CD8-positive, alpha-beta memory T cell (primary cell): Measurements from ENCODE around the gene APBA2. TPM values are rescaled to one million over a fixed set of nuclear protein-coding genes. Genes with fewer than 3 reads are reported as not detected.

Experiments used
- CTCF ChIA-PET: fragments of 350-600 bp; sonication (Branson Sonifier 250); formaldehyde crosslinking; loops from one replicate; lab custom pipeline; 2021; ENCODE audit warnings: antibody characterized with exemption; lab: Charles Lee
- POLR2A ChIA-PET: fragments of 350-600 bp; sonication (Branson Sonifier 250); formaldehyde crosslinking; loops from one replicate; lab custom pipeline; 2021; ENCODE audit warnings: antibody characterized with exemption; lab: Charles Lee
- DNase-seq, 5 donors: peaks; one replicate each; pipeline versions ENCODE4 v3.0.0 to v3.0.0-alpha.2; 2020 to 2022; ENCODE audit warnings: mixed read lengths in 1 of 5
- H3K27ac ChIP-seq: one replicate; pipeline ENCODE4 v1.7.0; 2013; ENCODE audit warnings: low read depth, mild to moderate bottlenecking, low read length, moderate library complexity
- H3K27me3 ChIP-seq: 2 replicates; pipeline ENCODE4 v1.7.0; 2013; ENCODE audit warnings: low read length, mild to moderate bottlenecking; ENCODE audit not compliant: insufficient read depth, poor library complexity, severe bottlenecking
- H3K36me3 ChIP-seq: 2 replicates; pipeline ENCODE4 v1.7.0; 2013; ENCODE audit warnings: mild to moderate bottlenecking, low read length, moderate library complexity; ENCODE audit not compliant: insufficient read depth
- H3K4me1 ChIP-seq: 2 replicates; pipeline ENCODE4 v1.7.0; 2013; ENCODE audit warnings: mild to moderate bottlenecking, low read length, moderate library complexity; ENCODE audit not compliant: insufficient read depth
- H3K4me3 ChIP-seq: 2 replicates; pipeline ENCODE4 v1.7.0; 2013; ENCODE audit warnings: mild to moderate bottlenecking, low read length
- H3K9me3 ChIP-seq: 2 replicates; pipeline ENCODE4 v1.7.0; 2013; ENCODE audit warnings: mild to moderate bottlenecking, low read length
- H3K27ac Mint-ChIP-seq, 8 donors: one replicate each; pipeline ENCODE4 v1.8.0; 2020 to 2021; ENCODE audit warnings: mixed read lengths in 8 of 8, mild to moderate bottlenecking in 6 of 8, inconsistent platforms in 3 of 8, moderate library complexity in 3 of 8
- H3K27me3 Mint-ChIP-seq, 2 donors: one replicate each; pipeline ENCODE4 v1.8.0; 2020 to 2021; ENCODE audit warnings: mixed read lengths in 2 of 2, mild to moderate bottlenecking in 1 of 2, moderate library complexity in 1 of 2
- H3K36me3 Mint-ChIP-seq, 3 donors: one replicate each; pipeline ENCODE4 v1.8.0; 2020 to 2021; ENCODE audit warnings: mixed read lengths in 3 of 3, inconsistent platforms in 1 of 3, mild to moderate bottlenecking in 1 of 3
- H3K4me1 Mint-ChIP-seq, 3 donors: one replicate each; pipeline ENCODE4 v1.8.0; 2020 to 2021; ENCODE audit warnings: mixed read lengths in 3 of 3, inconsistent platforms in 1 of 3, mild to moderate bottlenecking in 1 of 3
- H3K4me3 Mint-ChIP-seq, 7 donors: one replicate each; pipeline ENCODE4 v1.8.0; 2020 to 2021; ENCODE audit warnings: mixed read lengths in 7 of 7, mild to moderate bottlenecking in 6 of 7, moderate library complexity in 4 of 7, inconsistent platforms in 2 of 7
- H3K9me3 Mint-ChIP-seq, 5 donors: one replicate each; pipeline ENCODE4 v1.8.0; 2020 to 2022; ENCODE audit warnings: mixed read lengths in 5 of 5, mild to moderate bottlenecking in 3 of 5, moderate library complexity in 2 of 5, inconsistent platforms in 1 of 5
- polyA plus RNA-seq: library from polyadenylated mRNA; unstranded; fragments of 300-500 nt; fragmentation: Illumina TruSeq; gene quantifications from one replicate; pipeline ENCODE4 v1.2.3, GENCODE V29; 2021
- total RNA-seq, 2 experiments: library from RNA; stranded (reverse); gene quantifications; one replicate each; pipeline ENCODE4 v1.2.3, GENCODE V29; 2021

The APBA2 gene
- total and polyA plus RNA-seq, 3 experiments from 2014 or later = 15.7 to 38.8 (median 18.0) TPM

DNA sequence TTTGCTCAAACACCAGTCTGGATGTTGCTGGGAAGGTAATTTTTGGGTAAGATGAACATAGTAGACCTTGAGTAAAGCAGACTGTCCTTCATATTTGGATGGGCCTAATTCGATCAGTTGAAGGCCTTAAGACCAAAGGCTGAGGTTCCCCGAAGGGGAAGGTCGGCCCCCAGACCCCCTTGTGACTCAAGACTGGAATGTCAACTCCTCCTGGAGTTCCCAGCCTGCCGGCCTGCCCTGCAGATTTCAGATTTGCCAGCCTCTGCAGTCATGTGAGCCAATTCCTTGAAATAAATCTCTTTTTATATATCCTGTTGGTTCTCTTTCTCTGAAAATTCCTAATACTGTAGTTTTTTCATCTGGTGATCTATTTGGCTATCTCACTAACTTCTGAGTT, 146.5 kb downstream of the APBA2 start:
- Mint-ChIP-seq H3K27me3 (no peaks in the 10 kb centered on the region), H3K4me3 (peak overlapping the region in 6 of 7 donors; percentile 4 to 62 (median 51)), H3K4me1 (peaks cover 43 to 74% (median 49%) of the 10 kb centered on the region in 3 donors), H3K36me3 (peaks cover 6 to 16% (median 13%) of the 10 kb centered on the region in 3 donors), H3K9me3 (peaks cover 0 to 3% (median 0%) of the 10 kb centered on the region in 5 donors), H3K27ac (peak overlapping the region in 7 of 8 donors; percentile 30 to 89 (median 60))
- Histone ChIP-seq H3K36me3 (no peaks in the 10 kb centered on the region), H3K9me3 (no peaks in the 10 kb centered on the region), H3K27ac (no peak overlapping the region), H3K4me1 (peaks cover 15% of the 10 kb centered on the region), H3K27me3 (no peaks in the 10 kb centered on the region), H3K4me3 (no peak overlapping the region)
- POLR2A ChIA-PET = no interaction called here
- no peak for DNase-seq
- CTCF ChIA-PET = no interaction called here

DNA sequence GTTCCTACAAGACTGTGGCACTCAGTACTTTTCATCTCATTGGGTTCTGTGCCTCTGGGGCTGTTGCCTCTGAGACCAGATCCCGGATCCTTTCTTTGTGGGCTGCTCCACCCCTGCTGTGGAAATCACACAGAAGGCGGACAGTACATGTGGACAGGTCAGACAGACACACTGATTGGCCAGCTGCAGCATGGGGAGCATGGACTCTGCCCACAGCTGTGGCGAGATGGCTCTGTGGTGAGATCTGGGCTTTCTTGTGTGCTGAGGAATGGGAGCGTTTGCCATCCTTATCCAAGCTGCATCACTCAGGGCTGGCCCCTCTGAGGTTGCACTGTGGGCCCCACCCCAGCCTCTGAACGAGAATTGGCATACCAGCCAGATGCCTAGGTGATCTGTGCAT, 147.0 kb downstream of the APBA2 start:
- Mint-ChIP-seq H3K4me1 (peaks cover 48 to 79% (median 54%) of the 10 kb centered on the region in 3 donors), H3K4me3 (peak overlapping the region in 1 of 7 donors; percentile 37), H3K27me3 (no peaks in the 10 kb centered on the region), H3K27ac (peak overlapping the region in 2 of 8 donors; percentile 6 to 85), H3K9me3 (peaks cover 0 to 3% (median 0%) of the 10 kb centered on the region in 5 donors), H3K36me3 (peaks cover 6 to 16% (median 13%) of the 10 kb centered on the region in 3 donors)
- POLR2A ChIA-PET = no interaction called here
- no peaks in the 10 kb centered on the region for H3K36me3 ChIP-seq
- no peaks in the 10 kb centered on the region for H3K9me3 ChIP-seq
- no peak for DNase-seq
- H3K27me3 ChIP-seq = no peaks in the 10 kb centered on the region
- no peak overlapping the region for H3K27ac ChIP-seq
- CTCF ChIA-PET = no interaction called here
- H3K4me1 ChIP-seq = peaks cover 17% of the 10 kb centered on the region
- no peak overlapping the region for H3K4me3 ChIP-seq

DNA sequence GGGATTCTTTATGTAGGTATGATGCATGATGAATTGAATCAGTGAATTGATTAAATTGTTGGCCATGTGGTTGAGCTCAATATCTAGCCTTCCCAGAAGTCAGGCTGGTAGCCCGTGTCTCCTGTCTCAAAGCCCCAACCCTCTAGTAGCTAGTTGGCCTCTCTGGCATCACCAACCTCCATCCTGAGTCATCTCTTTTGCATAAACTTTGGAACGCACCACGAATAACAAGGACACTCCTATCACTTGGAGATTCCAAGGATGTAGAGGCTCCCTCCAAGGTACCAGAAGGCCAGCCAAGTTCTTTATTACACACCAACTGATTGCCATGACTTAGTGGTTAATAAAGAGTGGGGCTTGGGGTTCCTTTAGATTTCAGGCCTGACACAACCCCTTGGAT, 148.4 kb downstream of the APBA2 start:
- CTCF ChIA-PET = interaction anchor here (0.8 kb wide), 1 partner anchor 56 kb away, joined by 3 read pairs; no protein-coding TSS in a partner anchor

GRCh38 chr15:29034593-29035335, 149.0 kb downstream of the APBA2 start:
- no peaks in the 10 kb centered on the region for H3K9me3 ChIP-seq
- H3K27ac Mint-ChIP-seq = peak overlapping the region in 1 of 8 donors; percentile 77
- peaks cover 0 to 3% (median 0%) of the 10 kb centered on the region in 5 donors for H3K9me3 Mint-ChIP-seq
- no peak for DNase-seq
- POLR2A ChIA-PET = no interaction called here
- CTCF ChIA-PET = no interaction called here
- H3K27me3 ChIP-seq = no peaks in the 10 kb centered on the region
- no peak overlapping the region for H3K4me3 Mint-ChIP-seq
- H3K36me3 Mint-ChIP-seq = peaks cover 6 to 8% (median 6%) of the 10 kb centered on the region in 3 donors
- H3K4me1 Mint-ChIP-seq = peaks cover 54 to 82% (median 63%) of the 10 kb centered on the region in 3 donors
- no peak overlapping the region for H3K27ac ChIP-seq
- no peaks in the 10 kb centered on the region for H3K27me3 Mint-ChIP-seq
- no peak overlapping the region for H3K4me3 ChIP-seq
- H3K4me1 ChIP-seq = peaks cover 36% of the 10 kb centered on the region
- no peaks in the 10 kb centered on the region for H3K36me3 ChIP-seq

More for the DNA sequence above, 148.4 kb downstream of the APBA2 start:
- Mint-ChIP-seq H3K9me3 (peaks cover 0 to 3% (median 0%) of the 10 kb centered on the region in 5 donors), H3K27ac (peak overlapping the region in 1 of 8 donors; percentile 70), H3K4me1 (peaks cover 51 to 82% (median 61%) of the 10 kb centered on the region in 3 donors), H3K4me3 (peak overlapping the region in 2 of 7 donors; percentile 26 to 70), H3K36me3 (peaks cover 6 to 10% (median 6%) of the 10 kb centered on the region in 3 donors), H3K27me3 (no peaks in the 10 kb centered on the region)
- POLR2A ChIA-PET = no interaction called here
- DNase-seq = no peak
- Histone ChIP-seq H3K4me3 (no peak overlapping the region), H3K27ac (no peak overlapping the region), H3K36me3 (no peaks in the 10 kb centered on the region), H3K27me3 (no peaks in the 10 kb centered on the region), H3K9me3 (no peaks in the 10 kb centered on the region), H3K4me1 (peaks cover 30% of the 10 kb centered on the region)

DNA sequence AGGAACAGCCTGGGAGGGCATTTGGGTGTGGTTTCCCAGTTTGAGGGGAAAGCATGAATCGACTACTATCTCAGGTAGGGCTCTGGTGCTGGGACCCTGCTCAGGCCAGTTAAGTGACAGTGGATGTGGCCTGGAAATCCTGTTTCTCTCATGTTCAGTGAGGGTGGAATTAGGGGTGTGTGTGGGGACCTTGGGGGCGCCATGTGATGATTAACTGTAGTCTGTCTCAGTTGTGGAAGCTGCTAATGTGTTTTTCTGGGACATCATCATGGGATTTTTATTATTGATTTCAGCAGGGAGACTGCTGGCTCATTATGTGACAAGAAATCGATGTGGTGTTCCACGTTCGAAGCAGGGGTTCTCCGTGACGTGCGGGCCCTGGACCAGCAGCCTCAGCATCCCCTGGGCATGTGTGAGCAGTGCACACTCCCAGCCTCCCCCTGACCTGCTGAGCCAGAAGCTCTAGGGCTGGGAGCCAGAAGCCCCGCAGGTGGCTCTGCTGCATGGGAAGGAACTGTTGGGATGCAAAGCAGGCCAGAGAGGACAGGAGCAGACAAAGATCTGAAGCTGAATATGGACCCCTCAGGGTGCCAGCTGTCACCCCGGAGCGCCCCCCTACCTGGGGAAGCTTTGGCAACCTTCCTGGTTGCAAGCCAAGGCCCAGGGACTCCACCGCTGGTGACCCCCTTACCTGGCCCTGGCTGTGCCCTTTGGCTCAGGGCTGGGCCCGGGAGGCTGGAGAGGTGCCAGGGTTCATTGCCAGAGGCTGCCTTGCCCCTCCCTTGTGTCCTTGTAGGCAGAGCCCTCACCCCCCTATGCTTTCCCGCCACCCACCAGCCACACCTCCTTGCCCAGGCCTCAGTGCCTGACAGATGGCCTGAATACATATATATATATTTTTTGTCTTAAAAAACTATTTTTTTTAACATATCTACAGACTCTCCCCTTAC, 149.8 kb downstream of the APBA2 start:
- Mint-ChIP-seq H3K27me3 (no peaks in the 10 kb centered on the region), H3K36me3 (peaks cover 6 to 8% (median 6%) of the 10 kb centered on the region in 3 donors), H3K27ac (peak overlapping the region in 2 of 8 donors; percentile 77 to 78), H3K4me3 (no peak overlapping the region), H3K4me1 (peaks cover 57 to 88% (median 68%) of the 10 kb centered on the region in 3 donors), H3K9me3 (peaks cover 0 to 3% (median 0%) of the 10 kb centered on the region in 5 donors)
- ChIA-PET CTCF (no interaction called here), POLR2A (no interaction called here)
- no peak for DNase-seq
- Histone ChIP-seq H3K27me3 (no peaks in the 10 kb centered on the region), H3K9me3 (no peaks in the 10 kb centered on the region), H3K4me3 (no peak overlapping the region), H3K4me1 (peaks cover 42% of the 10 kb centered on the region), H3K27ac (no peak overlapping the region), H3K36me3 (no peaks in the 10 kb centered on the region)

GRCh38 chr15:29037997-29038705, 152.4 kb downstream of the APBA2 start:
- peaks cover 0 to 5% (median 3%) of the 10 kb centered on the region in 3 donors for H3K36me3 Mint-ChIP-seq
- H3K27me3 Mint-ChIP-seq = no peaks in the 10 kb centered on the region
- Histone ChIP-seq H3K4me1 (peaks cover 26% of the 10 kb centered on the region), H3K27ac (no peak overlapping the region), H3K9me3 (no peaks in the 10 kb centered on the region), H3K36me3 (no peaks in the 10 kb centered on the region), H3K27me3 (no peaks in the 10 kb centered on the region), H3K4me3 (no peak overlapping the region)
- ChIA-PET CTCF (interaction anchor here (1.1 kb wide), 1 partner anchor 51 kb away, joined by 5 read pairs; no protein-coding TSS in a partner anchor), POLR2A (interaction anchor here (0.6 kb wide), 1 partner anchor 153 kb away, joined by 3 read pairs; the partner anchor contains the start of gene APBA2)
- peak overlapping the region in 6 of 7 donors; percentile 29 to 77 (median 57) for H3K4me3 Mint-ChIP-seq
- DNase-seq = no peak
- H3K27ac Mint-ChIP-seq = peak overlapping the region in 4 of 8 donors; percentile 37 to 85 (median 46)
- peaks cover 34 to 82% (median 58%) of the 10 kb centered on the region in 3 donors for H3K4me1 Mint-ChIP-seq
- no peaks in the 10 kb centered on the region for H3K9me3 Mint-ChIP-seq
